ENCODE measurements around the gene GALNT14.

GRCh38 chr2:31081492-31081891 lies 56.7 kb downstream of the GALNT14 start:
- no peak for TF ChIP-seq CTCF (IDR thresholded peaks at IDR 0.05; ENCODE audit: low read length)
- TF ChIP-seq EZH2 (optimal IDR thresholded peaks at IDR 0.05; ENCODE audit: low read depth, low read length): no peak
